ENCODE results near the gene RAB3IL1.
"Not testable (repeated sequence)": the region's sequence is repeated elsewhere in the genome, so short reads cannot be mapped to it uniquely, and the experiment has no call there.

Gene RAB3IL1

GRCh38 chr11:61959678-61960077, 42.3 kb upstream of the RAB3IL1 start:
- H3K27ac ChIP-seq (ENCODE audit: low read length): no peak overlapping the region
- peaks cover 23 to 33% of the 10 kb centered on the region in 2 donors for H3K36me3 ChIP-seq (ENCODE audit: control insufficient read depth in 1 of 2, insufficient read depth in 2 of 2, low read length in 2 of 2)
- H3K4me3 ChIP-seq (ENCODE audit: low read depth in 1 of 2, low read length in 2 of 2): no peak overlapping the region
- no peaks in the 10 kb centered on the region for H3K9me3 ChIP-seq (ENCODE audit: control insufficient read depth in 1 of 2, low read length in 2 of 2)
- no peaks in the 10 kb centered on the region for H3K27me3 ChIP-seq (ENCODE audit: low read depth, low read length)
- H3K4me1 ChIP-seq (ENCODE audit: control insufficient read depth in 1 of 2, insufficient read depth in 2 of 2, low read length in 2 of 2): peaks cover 17 to 34% of the 10 kb centered on the region in 2 donors

- no peaks in the 10 kb centered on the region for H3K9me3 ChIP-seq (ENCODE audit: control insufficient read depth in 1 of 2, low read length in 2 of 2)
- H3K27me3 ChIP-seq (ENCODE audit: low read depth, low read length): no peaks in the 10 kb centered on the region
- peaks cover 15 to 30% of the 10 kb centered on the region in 2 donors for H3K4me1 ChIP-seq (ENCODE audit: control insufficient read depth in 1 of 2, insufficient read depth in 2 of 2, low read length in 2 of 2)
- H3K4me3 ChIP-seq (ENCODE audit: low read depth in 1 of 2, low read length in 2 of 2): no peak overlapping the region
- H3K36me3 ChIP-seq (ENCODE audit: control insufficient read depth in 1 of 2, insufficient read depth in 2 of 2, low read length in 2 of 2): peaks cover 17 to 28% of the 10 kb centered on the region in 2 donors
- no peak overlapping the region for H3K27ac ChIP-seq (ENCODE audit: low read length)
These were observed 41.7 kb upstream of the RAB3IL1 start for GRCh38 chr11:61959114-61959513.

GRCh38 chr11:61958590-61958989, 41.2 kb upstream of the RAB3IL1 start:
- H3K27me3 ChIP-seq (ENCODE audit: low read depth, low read length): no peaks in the 10 kb centered on the region
- H3K4me1 ChIP-seq (ENCODE audit: control insufficient read depth in 1 of 2, insufficient read depth in 2 of 2, low read length in 2 of 2): peaks cover 14 to 25% of the 10 kb centered on the region in 2 donors
- H3K36me3 ChIP-seq (ENCODE audit: control insufficient read depth in 1 of 2, insufficient read depth in 2 of 2, low read length in 2 of 2): peaks cover 13 to 23% of the 10 kb centered on the region in 2 donors
- H3K4me3 ChIP-seq (ENCODE audit: low read depth in 1 of 2, low read length in 2 of 2): no peak overlapping the region
- H3K27ac ChIP-seq (ENCODE audit: low read length): no peak overlapping the region
- no peaks in the 10 kb centered on the region for H3K9me3 ChIP-seq (ENCODE audit: control insufficient read depth in 1 of 2, low read length in 2 of 2)

GRCh38 chr11:61957021-61957770, 39.8 kb upstream of the RAB3IL1 start:
- Histone ChIP-seq H3K4me3 (ENCODE audit: low read depth in 1 of 2, low read length in 2 of 2) (no peak overlapping the region), H3K27me3 (ENCODE audit: low read depth, low read length) (no peaks in the 10 kb centered on the region), H3K4me1 (ENCODE audit: control insufficient read depth in 1 of 2, insufficient read depth in 2 of 2, low read length in 2 of 2) (peaks cover 6 to 11% of the 10 kb centered on the region in 2 donors), H3K36me3 (ENCODE audit: control insufficient read depth in 1 of 2, insufficient read depth in 2 of 2, low read length in 2 of 2) (peaks cover 6 to 17% of the 10 kb centered on the region in 2 donors), H3K9me3 (ENCODE audit: control insufficient read depth in 1 of 2, low read length in 2 of 2) (no peaks in the 10 kb centered on the region), H3K27ac (ENCODE audit: low read length) (no peak overlapping the region)

- peaks cover 6 to 11% of the 10 kb centered on the region in 2 donors for H3K36me3 ChIP-seq (ENCODE audit: control insufficient read depth in 1 of 2, insufficient read depth in 2 of 2, low read length in 2 of 2)
- peak overlapping the region in 1 of 2 donors; percentile 55 for H3K4me3 ChIP-seq (ENCODE audit: low read depth in 1 of 2, low read length in 2 of 2)
- H3K27me3 ChIP-seq (ENCODE audit: low read depth, low read length): no peaks in the 10 kb centered on the region
- H3K4me1 ChIP-seq (ENCODE audit: control insufficient read depth in 1 of 2, insufficient read depth in 2 of 2, low read length in 2 of 2): peaks cover 0 to 5% of the 10 kb centered on the region in 2 donors
- no peaks in the 10 kb centered on the region for H3K9me3 ChIP-seq (ENCODE audit: control insufficient read depth in 1 of 2, low read length in 2 of 2)
- no peak overlapping the region for H3K27ac ChIP-seq (ENCODE audit: low read length)
These were observed 39.0 kb upstream of the RAB3IL1 start for GRCh38 chr11:61956191-61957020.

- no peak overlapping the region for H3K27ac ChIP-seq (ENCODE audit: low read length)
- H3K9me3 ChIP-seq (ENCODE audit: control insufficient read depth in 1 of 2, low read length in 2 of 2): no peaks in the 10 kb centered on the region
- no peaks in the 10 kb centered on the region for H3K27me3 ChIP-seq (ENCODE audit: low read depth, low read length)
- peak overlapping the region in 1 of 2 donors; percentile 55 for H3K4me3 ChIP-seq (ENCODE audit: low read depth in 1 of 2, low read length in 2 of 2)
- no peaks in the 10 kb centered on the region for H3K4me1 ChIP-seq (ENCODE audit: control insufficient read depth in 1 of 2, insufficient read depth in 2 of 2, low read length in 2 of 2)
- peaks cover 6 to 11% of the 10 kb centered on the region in 2 donors for H3K36me3 ChIP-seq (ENCODE audit: control insufficient read depth in 1 of 2, insufficient read depth in 2 of 2, low read length in 2 of 2)
These were observed 38.2 kb upstream of the RAB3IL1 start for GRCh38 chr11:61955422-61956135.

GRCh38 chr11:61954851-61955421, 37.6 kb upstream of the RAB3IL1 start:
- Histone ChIP-seq H3K36me3 (ENCODE audit: control insufficient read depth in 1 of 2, insufficient read depth in 2 of 2, low read length in 2 of 2) (peaks cover 6 to 11% of the 10 kb centered on the region in 2 donors), H3K27ac (ENCODE audit: low read length) (peak overlapping the region; percentile 19), H3K27me3 (ENCODE audit: low read depth, low read length) (no peaks in the 10 kb centered on the region), H3K9me3 (ENCODE audit: control insufficient read depth in 1 of 2, low read length in 2 of 2) (no peaks in the 10 kb centered on the region), H3K4me3 (ENCODE audit: low read depth in 1 of 2, low read length in 2 of 2) (peak overlapping the region in 1 of 2 donors; percentile 55), H3K4me1 (ENCODE audit: control insufficient read depth in 1 of 2, insufficient read depth in 2 of 2, low read length in 2 of 2) (no peaks in the 10 kb centered on the region)

GRCh38 chr11:61954106-61954850, 36.9 kb upstream of the RAB3IL1 start:
- Histone ChIP-seq H3K36me3 (ENCODE audit: control insufficient read depth in 1 of 2, insufficient read depth in 2 of 2, low read length in 2 of 2) (peaks cover 6% of the 10 kb centered on the region in 2 donors), H3K4me1 (ENCODE audit: control insufficient read depth in 1 of 2, insufficient read depth in 2 of 2, low read length in 2 of 2) (peaks cover 0 to 5% of the 10 kb centered on the region in 2 donors), H3K27ac (ENCODE audit: low read length) (peak overlapping the region; percentile 19), H3K9me3 (ENCODE audit: control insufficient read depth in 1 of 2, low read length in 2 of 2) (no peaks in the 10 kb centered on the region), H3K27me3 (ENCODE audit: low read depth, low read length) (no peaks in the 10 kb centered on the region), H3K4me3 (ENCODE audit: low read depth in 1 of 2, low read length in 2 of 2) (peak overlapping the region in 1 of 2 donors; percentile 55)

GRCh38 chr11:61953632-61954031, 36.3 kb upstream of the RAB3IL1 start:
- peaks cover 0 to 12% of the 10 kb centered on the region in 2 donors for H3K4me1 ChIP-seq (ENCODE audit: control insufficient read depth in 1 of 2, insufficient read depth in 2 of 2, low read length in 2 of 2)
- not testable (repeated sequence) for H3K27ac ChIP-seq (ENCODE audit: low read length); H3K9me3 ChIP-seq (ENCODE audit: control insufficient read depth in 1 of 2, low read length in 2 of 2); H3K27me3 ChIP-seq (ENCODE audit: low read depth, low read length); H3K36me3 ChIP-seq (ENCODE audit: control insufficient read depth in 1 of 2, insufficient read depth in 2 of 2, low read length in 2 of 2); H3K4me3 ChIP-seq (ENCODE audit: low read depth in 1 of 2, low read length in 2 of 2)

GRCh38 chr11:61952882-61953281, 35.5 kb upstream of the RAB3IL1 start:
- Histone ChIP-seq H3K9me3 (ENCODE audit: control insufficient read depth in 1 of 2, low read length in 2 of 2) (no peaks in the 10 kb centered on the region), H3K4me3 (ENCODE audit: low read depth in 1 of 2, low read length in 2 of 2) (no peak overlapping the region), H3K4me1 (ENCODE audit: control insufficient read depth in 1 of 2, insufficient read depth in 2 of 2, low read length in 2 of 2) (peaks cover 0 to 13% of the 10 kb centered on the region in 2 donors), H3K27me3 (ENCODE audit: low read depth, low read length) (no peaks in the 10 kb centered on the region), H3K27ac (ENCODE audit: low read length) (no peak overlapping the region), H3K36me3 (ENCODE audit: control insufficient read depth in 1 of 2, insufficient read depth in 2 of 2, low read length in 2 of 2) (no peaks in the 10 kb centered on the region)
